Measurements from ENCODE around the gene PRPS2.

PRPS2 gene

DNA sequence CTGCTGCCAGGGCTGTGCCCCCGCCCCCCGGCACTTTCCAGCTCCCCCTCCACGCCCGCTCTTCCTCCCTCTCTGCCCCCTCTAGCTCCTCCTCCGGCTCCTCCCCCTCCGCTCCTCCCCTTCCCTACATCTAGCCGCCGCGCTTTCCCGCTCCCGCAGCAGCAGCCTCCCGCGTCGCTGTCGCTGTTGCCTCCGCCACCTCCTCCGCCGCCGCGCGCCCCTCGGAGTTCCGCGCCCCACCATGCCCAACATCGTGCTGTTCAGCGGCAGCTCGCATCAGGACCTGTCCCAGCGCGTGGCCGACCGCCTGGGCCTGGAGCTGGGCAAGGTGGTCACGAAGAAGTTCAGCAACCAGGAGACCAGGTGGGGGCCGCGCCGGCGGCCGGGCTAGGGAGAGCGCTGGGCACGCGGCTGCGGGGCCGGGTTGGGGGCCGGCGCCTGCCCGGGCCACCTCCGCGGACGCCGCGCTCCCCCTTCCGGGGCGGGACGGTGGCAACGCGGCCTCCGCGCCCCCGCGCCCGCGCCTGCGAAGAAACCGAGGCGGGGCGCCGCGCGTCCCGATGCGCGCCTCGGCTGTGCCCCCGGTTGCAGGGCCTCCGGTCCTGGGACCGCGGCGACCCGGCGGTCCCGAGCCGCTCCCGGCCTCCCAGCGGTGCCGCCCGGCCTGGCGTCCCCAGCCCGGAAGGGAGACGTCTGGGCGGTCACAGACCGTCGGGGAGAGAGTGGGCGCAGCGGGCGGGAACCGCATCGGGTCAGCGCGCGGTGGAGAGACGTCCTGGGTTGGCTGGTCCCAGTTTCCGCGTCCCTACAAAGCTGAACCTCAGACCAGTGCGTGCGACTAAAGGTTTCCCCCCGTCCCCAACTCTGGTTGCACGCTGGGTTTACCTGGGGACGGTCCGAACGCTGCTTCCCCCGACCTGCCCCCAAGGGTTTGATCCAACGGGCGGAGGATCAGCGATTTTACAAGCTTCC lies at the start of gene PRPS2:
Gene PRPS2 (plus strand): TSS at position 156 of the 972 bp plus-strand sequence. CDS start 86 bp downstream, at position 242.
- peak; percentile 66 for DNase-seq (ENCODE audit: low read depth, low spot score)

DNA sequence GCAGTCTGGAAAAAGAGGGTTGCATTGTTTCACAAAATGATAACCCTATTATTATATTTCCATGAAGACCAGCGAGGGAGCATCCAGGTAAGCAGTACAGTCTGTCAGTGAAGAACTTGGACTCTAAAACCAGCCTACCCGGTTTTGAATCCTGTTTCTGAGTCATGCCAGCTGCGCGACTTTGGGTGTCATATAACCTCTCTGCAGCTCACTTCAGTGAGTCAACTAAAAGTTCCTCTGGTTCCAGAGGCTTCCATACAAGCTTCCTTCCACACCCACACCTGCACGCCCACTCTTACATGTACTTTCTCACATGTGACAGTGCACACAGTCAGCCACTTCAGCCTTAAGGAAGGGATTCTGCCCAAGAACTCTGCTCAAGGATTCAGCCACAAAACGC lies 49.8 kb upstream of the PRPS2 start:
- no peak for DNase-seq (ENCODE audit: low read depth, low spot score)

DNA sequence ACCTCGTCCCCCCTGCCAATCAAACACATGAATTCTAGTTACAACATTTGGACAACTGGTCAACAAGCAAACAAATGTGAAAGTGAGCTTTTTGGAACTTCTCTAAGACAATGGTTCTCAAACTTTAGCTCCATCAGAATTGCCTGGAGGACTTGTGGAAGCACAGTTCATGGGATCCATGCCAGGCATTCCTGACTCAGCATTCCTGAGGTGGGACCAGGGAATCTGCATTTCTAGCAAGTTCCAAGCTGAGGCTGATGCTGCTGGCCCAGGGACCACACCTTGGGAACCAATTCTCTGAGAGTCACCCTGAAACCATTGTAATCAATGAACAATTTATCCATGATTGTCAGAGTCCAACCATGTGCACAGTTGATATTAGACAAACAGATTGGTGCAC lies 43.8 kb upstream of the PRPS2 start:
- DNase-seq (ENCODE audit: low read depth, low spot score), result peak; percentile 3

DNA sequence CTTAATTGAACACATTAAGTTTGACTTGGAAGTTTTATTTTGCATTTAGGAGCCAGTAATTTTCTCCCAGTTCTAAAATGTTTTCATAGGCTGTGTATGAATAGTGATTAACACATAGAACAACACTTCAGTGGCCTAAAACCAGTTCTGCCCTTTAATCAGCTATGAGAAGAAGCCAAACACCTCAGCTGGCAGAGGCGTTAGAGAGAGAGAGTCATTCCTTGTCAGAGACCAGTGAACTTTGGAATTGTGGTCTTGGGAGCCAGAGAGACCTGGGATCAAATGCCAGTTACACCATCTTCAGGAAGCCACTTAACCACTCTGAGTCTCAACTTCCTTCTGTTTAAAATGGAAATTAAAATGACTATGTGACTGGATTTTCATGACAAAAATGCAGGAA lies 39.3 kb upstream of the PRPS2 start:
- DNase-seq (ENCODE audit: low read depth, low spot score), result peak; percentile 9

DNA sequence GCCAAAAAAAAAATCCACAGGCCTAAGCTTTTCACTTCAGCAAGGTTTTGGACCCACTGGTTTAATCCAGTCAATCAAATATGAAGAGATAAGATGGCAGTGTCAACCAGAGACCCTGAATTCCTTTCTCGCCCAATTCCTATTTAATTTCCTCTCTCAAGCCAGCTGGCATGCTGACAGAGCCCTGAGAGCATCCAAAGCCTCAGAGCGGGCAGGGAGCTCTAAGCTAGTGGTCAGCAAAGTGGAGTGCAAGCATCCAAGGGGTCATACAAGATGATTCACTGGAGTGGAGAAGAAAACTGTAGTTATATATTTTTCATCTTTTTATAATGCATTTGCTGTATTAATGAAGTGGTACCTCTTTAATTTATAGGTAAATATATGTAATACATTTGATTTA lies 37.8 kb upstream of the PRPS2 start:
- peak; percentile 46 for DNase-seq (ENCODE audit: low read depth, low spot score)

DNA sequence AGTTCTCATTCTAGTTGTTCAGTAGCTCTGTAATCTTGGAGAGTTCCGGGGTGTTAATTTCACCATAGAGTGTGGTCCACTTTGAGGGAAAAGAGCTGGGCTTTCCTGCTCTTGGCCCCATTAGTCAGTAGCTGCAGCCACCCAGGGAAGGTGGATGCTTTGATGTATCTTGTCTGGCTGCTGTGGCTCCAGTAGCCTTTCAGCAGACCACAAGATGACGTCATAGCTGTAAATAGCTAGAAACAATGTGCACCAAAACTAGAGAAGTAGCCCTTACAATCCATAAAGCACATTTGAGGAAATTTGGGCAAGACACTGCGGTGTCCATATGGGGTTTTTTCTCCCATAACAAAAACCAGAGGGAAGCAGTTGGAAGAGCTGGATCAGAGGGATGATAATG lies 32.9 kb upstream of the PRPS2 start:
- DNase-seq (ENCODE audit: low read depth, low spot score), result no peak

DNA sequence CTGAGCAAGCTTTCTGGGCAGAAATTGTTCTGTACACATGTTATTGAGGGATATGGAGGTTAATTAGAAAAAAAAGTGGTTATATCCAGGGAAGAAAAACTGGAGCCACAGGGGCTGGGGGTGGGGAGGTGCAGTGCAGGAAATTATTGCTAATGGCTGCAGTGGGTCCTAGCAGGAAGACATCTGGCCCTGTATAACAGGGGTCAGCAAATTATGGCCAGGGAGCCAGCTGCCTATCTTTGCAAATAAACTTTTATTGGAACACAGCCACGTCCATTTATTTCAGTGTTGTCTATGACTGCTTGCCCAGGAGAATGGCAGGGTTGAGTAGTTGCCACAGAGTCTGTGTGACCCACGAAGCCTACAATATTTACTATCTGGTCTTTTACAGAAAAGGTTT lies 23.4 kb upstream of the PRPS2 start:
- no peak for DNase-seq (ENCODE audit: low read depth, low spot score)

DNA sequence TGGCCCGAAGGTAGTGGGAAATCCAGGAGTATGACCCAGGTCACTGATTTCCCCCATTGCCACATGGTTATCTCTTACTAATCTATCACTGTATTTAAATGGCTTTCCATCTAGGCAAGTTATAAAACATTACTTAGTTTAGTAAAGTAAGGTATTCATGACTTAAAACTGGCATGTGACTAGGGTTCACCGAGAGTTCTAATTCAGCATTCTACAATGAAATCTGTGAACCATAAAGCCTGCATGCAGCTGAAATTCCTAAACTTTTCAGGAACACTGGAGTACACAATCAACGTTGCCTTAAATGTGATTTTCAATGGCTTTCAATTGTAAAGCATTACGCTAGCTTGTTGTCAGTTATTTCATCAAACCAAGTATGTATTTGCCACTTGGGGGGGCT lies 22.7 kb upstream of the PRPS2 start:
- no peak for DNase-seq (ENCODE audit: low read depth, low spot score)

DNA sequence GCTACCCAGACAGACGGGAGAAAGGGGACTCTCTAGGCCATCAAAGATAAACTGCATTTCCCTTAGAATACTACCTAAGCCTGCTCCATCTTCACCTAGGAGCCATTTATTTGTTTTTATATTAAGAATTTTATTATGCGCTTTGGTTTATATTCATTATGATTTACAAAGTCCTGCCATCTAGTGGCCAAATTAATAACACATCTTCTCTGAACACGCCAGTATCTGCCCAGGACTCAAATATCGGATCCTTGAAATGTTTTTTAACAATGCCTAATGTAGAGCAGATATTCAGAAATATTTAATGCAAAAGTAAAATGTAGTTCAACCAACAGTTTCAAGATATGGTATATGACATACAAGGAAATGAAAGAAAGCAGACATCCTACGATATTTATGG lies 20.8 kb upstream of the PRPS2 start:
- DNase-seq (ENCODE audit: low read depth, low spot score), result peak; percentile 33

DNA sequence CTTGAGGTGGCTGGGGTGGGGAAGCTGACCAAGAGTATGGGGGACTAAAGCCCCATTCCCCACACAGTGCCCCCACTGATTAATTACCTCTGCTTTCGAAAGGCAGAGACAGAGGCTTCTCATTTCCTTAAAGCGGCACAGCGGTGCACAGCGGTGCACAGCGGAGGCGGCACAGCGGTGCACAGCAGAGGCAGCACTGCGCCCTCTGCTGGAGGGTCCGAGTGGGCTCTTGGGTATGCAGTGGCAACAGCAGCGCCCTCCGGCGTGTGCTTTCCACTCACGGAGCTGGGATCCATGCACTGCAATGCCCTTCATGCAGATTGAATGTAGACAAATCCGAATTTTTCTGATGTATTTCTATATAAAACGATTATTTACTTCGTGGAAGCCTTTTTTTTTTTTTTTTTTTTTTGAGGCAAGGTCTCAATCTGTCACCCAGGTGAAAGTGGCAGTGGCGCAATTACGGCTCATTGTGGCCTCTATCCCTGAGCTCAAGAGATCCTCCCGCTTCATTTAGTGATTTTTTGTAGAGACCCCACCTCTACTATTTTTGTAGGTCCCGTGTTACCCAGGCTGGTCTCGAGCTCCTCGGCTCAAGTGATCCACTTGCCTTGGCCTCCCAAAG lies 19.7 kb upstream of the PRPS2 start:
- DNase-seq (ENCODE audit: low read depth, low spot score), result peak; percentile 48

DNA sequence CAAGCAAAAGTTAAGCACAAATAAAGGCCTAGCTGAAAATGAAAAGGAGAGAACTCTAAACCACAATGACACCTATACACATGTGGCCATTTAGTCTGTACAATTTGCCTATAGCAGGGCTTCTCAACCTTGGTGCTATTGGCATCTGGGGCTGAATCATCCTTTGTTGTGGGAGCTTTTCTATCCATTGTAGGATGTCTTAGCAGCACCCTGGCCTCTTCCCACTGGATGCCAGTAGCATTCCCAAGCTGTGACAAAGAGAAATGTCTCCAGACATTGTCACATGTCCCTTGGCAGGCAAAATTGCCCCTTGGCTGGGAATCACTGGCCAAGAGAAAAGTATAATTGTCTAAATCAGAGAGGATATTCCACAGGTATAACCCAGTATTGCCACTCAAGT lies 13.5 kb upstream of the PRPS2 start:
- peak; percentile 19 for DNase-seq (ENCODE audit: low read depth, low spot score)

DNA sequence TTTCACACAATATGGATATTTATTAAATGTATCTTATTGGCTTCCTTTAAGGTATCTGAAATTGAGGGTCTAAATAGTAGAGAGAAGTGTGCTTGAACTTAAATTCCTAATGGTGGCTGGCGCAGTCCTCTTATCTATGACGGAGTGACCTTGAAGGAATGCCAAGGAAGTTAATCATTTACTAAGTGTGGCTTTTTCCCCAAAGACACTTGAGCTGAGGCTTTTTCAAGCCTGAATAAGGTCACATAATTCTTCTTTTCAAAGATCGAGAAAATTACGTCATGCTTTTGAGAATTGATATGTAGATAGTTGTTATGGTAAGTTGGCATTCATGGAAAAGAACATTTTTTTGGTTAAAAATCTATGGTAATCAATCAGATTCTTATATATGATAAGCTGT lies 11.7 kb upstream of the PRPS2 start:
- DNase-seq (ENCODE audit: low read depth, low spot score), result no peak

DNA sequence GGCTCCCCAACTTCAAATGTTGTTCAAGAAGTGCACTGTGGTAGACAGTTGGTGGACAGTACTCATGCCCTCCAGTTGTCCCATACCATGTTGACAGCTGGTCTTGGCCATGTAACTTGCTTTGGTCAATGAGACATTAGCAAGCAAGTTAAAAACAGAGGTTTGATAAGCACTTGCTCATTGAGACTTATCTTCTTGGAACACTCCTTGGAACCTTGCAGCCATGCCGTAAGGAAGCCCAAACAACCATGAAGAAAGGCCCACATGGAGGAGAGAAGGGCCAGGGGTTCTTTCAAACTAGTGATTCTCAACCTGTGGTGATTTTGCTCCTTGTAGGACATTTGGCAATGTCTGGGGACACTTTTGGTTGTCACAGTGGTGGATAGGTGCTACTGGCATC lies 2.6 kb upstream of the PRPS2 start:
- DNase-seq (ENCODE audit: low read depth, low spot score), result no peak

DNA sequence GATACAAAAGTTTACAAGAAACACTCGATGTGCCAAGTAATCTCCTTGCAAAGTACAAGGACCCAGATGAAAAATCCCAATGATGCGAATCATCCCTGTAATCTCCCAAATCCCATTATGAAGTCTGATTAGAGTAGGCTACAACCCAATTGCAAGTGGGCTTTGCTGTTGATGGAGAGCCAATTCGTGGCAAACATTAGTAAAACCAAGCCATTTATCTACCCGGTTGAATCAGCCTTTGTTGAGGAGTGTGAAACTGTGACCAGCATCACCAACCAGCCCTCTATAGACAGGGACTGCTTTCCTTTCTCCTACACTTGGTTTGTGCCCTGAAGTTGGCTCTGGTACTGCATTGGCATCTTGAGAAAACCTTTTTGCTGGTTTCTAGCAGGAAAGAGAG lies 1.2 kb upstream of the PRPS2 start:
- no peak for DNase-seq (ENCODE audit: low read depth, low spot score)

DNA sequence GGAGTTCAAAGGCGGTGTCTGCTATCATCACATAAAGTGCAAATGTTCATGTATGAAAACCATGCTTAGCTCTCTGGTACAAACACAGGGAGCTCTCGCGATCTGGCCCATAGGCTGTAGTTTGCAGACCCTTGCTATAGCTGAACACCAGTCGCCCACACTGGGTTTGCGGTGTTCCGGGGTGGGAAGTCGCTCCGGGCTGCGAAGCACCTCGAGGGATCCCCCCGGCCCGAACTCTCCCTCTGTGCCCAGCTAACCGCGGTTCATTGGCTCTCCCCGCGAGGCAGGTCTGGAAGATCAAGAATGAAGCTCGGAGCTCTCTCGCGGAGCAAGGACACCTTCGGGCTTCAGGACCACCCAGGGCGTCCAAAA lies 341 bp upstream of the PRPS2 start:
- peak; percentile 3 for DNase-seq (ENCODE audit: low read depth, low spot score)

DNA sequence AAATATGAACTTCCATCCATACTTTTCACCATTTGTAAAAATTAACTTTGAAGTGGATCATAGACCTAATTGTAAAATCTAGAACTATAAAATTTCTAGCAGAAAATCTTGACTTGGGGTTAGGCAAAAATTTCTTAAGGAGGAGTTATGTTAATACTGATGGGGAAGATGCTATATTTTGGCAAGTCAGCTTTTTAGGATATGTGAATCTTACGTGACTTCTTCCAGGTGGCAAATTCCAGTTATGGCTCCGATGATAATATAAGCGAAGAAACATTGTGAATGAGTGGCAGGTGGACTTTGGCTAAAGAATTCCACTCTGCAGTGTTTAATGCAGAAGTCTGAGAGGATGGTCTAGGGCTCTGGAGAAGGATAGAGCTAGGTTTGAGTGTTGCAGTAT lies 1.5 kb downstream of the PRPS2 start:
- DNase-seq (ENCODE audit: low read depth, low spot score), result no peak

DNA sequence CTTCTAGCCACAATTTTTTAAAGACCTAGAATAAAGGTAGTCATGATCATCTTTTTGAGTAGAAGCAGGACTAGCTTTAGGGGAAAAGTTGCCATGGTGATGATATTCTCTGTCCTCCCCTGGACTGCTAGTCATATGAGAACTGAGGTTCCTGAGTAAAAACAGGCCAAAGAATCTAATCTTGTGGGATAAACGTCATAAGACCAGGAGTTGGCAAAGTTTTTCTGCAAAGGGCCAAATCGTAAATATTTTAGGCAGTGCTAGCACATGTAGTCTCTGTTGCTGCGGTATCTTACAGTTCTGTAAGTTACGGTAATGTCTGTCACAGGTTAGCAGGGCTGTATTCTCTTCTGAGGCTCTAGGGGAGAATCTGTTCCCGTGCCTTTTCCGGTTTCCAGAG lies 3.4 kb downstream of the PRPS2 start:
- no peak for DNase-seq (ENCODE audit: low read depth, low spot score)

DNA sequence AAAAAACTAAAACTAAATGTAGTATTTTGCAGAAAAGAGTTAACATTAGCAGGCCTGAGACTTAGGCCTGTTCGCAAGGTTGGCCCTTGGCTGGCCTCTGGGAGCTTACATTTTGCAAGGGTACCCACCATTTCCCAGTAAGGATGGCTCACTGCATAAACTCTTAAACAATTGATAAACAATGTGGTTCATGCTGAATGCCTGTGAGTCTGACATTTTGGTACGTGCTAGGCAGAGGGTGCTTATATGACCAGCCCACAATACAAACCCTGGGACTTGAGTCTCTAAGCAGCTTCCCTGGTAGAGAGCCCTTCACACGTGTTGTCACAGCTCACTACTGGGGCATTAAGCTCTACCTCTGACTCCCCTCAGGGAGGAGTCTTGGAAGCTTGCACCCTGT lies 7.4 kb downstream of the PRPS2 start:
- DNase-seq (ENCODE audit: low read depth, low spot score), result no peak

DNA sequence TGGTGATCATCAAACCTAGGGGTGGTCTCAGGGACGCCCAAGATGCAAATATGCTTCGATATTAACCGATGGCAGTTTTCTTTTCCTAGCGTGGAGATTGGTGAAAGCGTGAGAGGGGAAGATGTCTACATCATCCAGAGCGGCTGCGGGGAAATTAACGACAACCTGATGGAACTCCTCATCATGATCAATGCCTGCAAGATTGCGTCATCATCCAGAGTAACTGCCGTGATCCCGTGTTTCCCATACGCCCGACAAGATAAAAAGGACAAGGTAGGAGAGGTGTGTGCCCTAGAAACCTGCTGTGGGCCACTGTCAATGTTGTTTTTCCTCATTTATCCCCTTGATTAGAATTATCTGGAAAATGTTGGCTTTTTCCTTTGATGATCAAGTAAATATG lies 7.9 kb downstream of the PRPS2 start:
- DNase-seq (ENCODE audit: low read depth, low spot score), result no peak

DNA sequence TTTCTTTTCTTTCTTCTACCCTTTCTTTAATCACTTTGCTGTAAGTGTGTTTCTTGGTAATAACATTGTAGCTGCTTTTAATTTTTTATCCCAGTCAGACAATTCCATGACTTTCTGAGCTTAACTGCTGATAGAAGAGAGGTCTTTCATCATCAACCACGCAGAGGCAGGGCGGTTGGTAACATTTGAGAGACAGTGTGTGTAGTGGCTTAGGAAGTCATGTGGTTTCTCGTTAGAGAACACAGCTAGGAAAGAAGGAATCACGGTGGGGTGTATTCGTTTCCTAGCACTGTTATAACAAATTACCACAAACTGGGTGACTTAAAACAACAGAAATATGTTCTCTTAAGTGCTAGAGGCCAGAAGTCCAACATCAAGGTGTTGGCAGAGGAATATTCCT lies 11.5 kb downstream of the PRPS2 start:
- DNase-seq (ENCODE audit: low read depth, low spot score), result no peak

DNA sequence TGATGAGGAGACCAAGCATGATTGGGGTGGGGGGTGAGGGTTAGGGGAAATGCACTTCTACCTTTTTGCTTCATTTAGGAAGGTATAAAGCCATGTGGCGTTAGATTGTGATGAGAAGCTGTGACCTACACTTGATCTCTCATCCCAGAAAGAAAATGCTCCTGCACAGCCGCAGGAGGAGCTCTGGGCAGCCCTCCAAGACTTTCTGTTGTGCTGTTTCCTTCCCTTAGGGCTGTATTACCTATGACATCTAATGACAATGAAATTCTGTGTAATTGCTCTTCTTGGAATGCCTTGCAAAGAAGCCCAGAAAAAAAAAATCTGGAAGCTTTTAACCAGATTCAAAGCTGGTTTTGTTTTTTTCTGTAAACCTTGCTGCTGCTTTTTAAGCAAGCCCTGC lies 13.4 kb downstream of the PRPS2 start:
- no peak for DNase-seq (ENCODE audit: low read depth, low spot score)

DNA sequence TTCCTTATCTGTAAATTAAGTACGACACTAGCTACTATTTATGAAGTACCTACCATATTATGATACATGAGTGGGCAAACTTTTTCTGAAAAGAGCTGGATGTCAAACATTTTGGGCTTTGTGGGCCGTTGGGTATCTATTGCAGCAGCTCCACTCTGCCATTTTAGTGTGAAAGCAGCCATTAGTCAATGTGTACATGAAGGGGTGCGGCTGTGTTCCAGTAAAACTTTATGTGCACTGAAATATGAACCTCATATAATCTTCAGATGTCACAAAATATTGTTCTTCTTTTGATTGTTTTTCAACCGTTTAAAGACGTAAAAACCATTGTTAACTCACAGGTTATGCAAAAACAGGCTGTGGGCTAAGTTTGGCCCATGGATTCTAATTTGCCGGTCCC lies 14.1 kb downstream of the PRPS2 start:
- DNase-seq (ENCODE audit: low read depth, low spot score), result no peak

DNA sequence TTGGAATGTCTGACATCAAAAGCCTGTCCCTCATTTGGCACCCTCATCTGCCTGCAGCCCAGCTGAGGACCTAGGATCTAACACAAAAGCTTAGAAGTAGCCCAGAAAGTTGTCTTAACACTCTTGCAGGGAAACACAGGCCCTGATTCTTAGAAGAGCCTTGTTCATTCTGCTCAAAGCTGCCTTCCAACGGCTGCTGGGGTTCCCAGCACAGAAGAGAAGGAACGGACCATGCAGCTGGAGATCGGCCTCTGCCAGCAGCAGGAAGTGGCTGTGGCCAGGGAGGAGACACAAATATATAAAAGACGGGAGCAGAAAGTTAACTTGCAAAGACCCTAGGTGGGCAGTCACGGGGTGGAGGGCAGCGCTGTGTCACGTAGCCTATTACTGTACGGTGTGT lies 20.4 kb downstream of the PRPS2 start:
- DNase-seq (ENCODE audit: low read depth, low spot score), result no peak
